ENCODE data around the gene HAUS7.

GRCh38 chrX:153421856-153422255 lies 48.5 kb downstream of the HAUS7 start:
- TF ChIP-seq POLR2A (IDR thresholded peaks at IDR 0.05) (no peak), CTCF (IDR thresholded peaks at IDR 0.05) (no peak)

All from stomach (tissue), 4 donors.